Islet of Langerhans (tissue), 1 donor: ENCODE measurements around the gene TLN1.

Experiments used
- FAIRE-seq: peaks from one replicate; lab custom pipeline; 2011; peaks lifted over from hg19 to GRCh38; lab: Jason Lieb, UNC

TLN1 gene

GRCh38 chr9:35659340-35659739 is 72.7 kb downstream of the TLN1 start:
- no peak for FAIRE-seq

- FAIRE-seq = no peak
These were observed 73.1 kb downstream of the TLN1 start for GRCh38 chr9:35658968-35659220.

GRCh38 chr9:35658137-35658967 is 73.6 kb downstream of the TLN1 start, which contains the start of gene CCDC107:
CCDC107 (plus strand) TSS chr9:35658292; CDS start chr9:35658380, 88 bp downstream.
- no peak for FAIRE-seq

- peak; percentile 89 for FAIRE-seq
These were observed 74.4 kb downstream of the TLN1 start, which contains the start of gene RMRP for GRCh38 chr9:35657546-35658136. RMRP (minus strand) TSS chr9:35658019.

- FAIRE-seq = no peak
These were observed 75.0 kb downstream of the TLN1 start for GRCh38 chr9:35656831-35657545.

- FAIRE-seq = no peak
These were observed 75.6 kb downstream of the TLN1 start for GRCh38 chr9:35656348-35656747.

GRCh38 chr9:35653611-35654010 is 78.4 kb downstream of the TLN1 start:
- no peak for FAIRE-seq

GRCh38 chr9:35652829-35653209 is 79.2 kb downstream of the TLN1 start:
- no peak for FAIRE-seq

GRCh38 chr9:35651956-35652828 is 79.8 kb downstream of the TLN1 start:
- peak; percentile 94 for FAIRE-seq

GRCh38 chr9:35650341-35651158 is 81.4 kb downstream of the TLN1 start, which contains the start of gene SIT1:
SIT1 (minus strand) TSS chr9:35650931; CDS start chr9:35650853, 78 bp downstream.
- FAIRE-seq = no peak

GRCh38 chr9:35649431-35650340 is 82.3 kb downstream of the TLN1 start:
- FAIRE-seq = no peak
